Ramos (cell line): ENCODE measurements around the gene EEF2KMT.
"Not testable (repeated sequence)": the region's sequence is repeated elsewhere in the genome, so short reads cannot be mapped to it uniquely, and the experiment has no call there.

Experiments used
- in situ Hi-C: fragments of 300-500 bp; cut with MboI; formaldehyde crosslinking; loops from one replicate; pipeline ENCODE4 v1.14.3; 2022; ENCODE audit warnings: low sequenced_read_pairs; ENCODE audit not compliant: unreplicated experiment

The EEF2KMT gene

GRCh38 chr16:5045499-5046115 lies 52.0 kb downstream of the EEF2KMT start:
- in situ Hi-C loops, result no loop called here

GRCh38 chr16:5044581-5044980 lies 53.0 kb downstream of the EEF2KMT start:
- in situ Hi-C loops, result not testable (repeated sequence)

- in situ Hi-C loops, result no loop called here
Observed at GRCh38 chr16:5044011-5044540, 53.5 kb downstream of the EEF2KMT start.

GRCh38 chr16:5042574-5043171 lies 54.9 kb downstream of the EEF2KMT start:
- in situ Hi-C loops, result no loop called here

- in situ Hi-C loops, result no loop called here
Observed at GRCh38 chr16:5041600-5042133, 55.9 kb downstream of the EEF2KMT start.

GRCh38 chr16:5040451-5040850 lies 57.1 kb downstream of the EEF2KMT start:
- in situ Hi-C loops, result no loop called here

GRCh38 chr16:5036228-5037156 lies 61.1 kb downstream of the EEF2KMT start:
- in situ Hi-C loops, result no loop called here

- in situ Hi-C loops, result no loop called here
Observed at GRCh38 chr16:5035909-5036227, 61.7 kb downstream of the EEF2KMT start.
